Lung (tissue), 12 donors: ENCODE measurements around the gene SEZ6L. TPM values are rescaled to one million over a fixed set of nuclear protein-coding genes. Genes with fewer than 3 reads are reported as not detected.

Source experiments
- ATAC-seq: fragments of 200-7000 bp; cut with Tn5 transposase; one replicate; pipeline ENCODE4 v1.9.1; 2020; ENCODE audit warnings: moderate number of reproducible peaks; ENCODE audit not compliant: insufficient read depth, low FRiP score
- DNase-seq, 3 donors: peaks; one replicate each; pipeline ENCODE4 v3.0.0-alpha.2; 2013 to 2017
- H3K27ac ChIP-seq, 2 donors: one replicate each; pipeline ENCODE4 v1.5.1; 2013; ENCODE audit warnings: mild to moderate bottlenecking in 2 of 2, moderate library complexity in 2 of 2, control low read depth in 1 of 2, inconsistent platforms in 1 of 2, low read depth in 1 of 2, low read length in 1 of 2
- H3K27me3 ChIP-seq, 3 donors: one replicate each; pipeline ENCODE4 v1.5.1; 2013; ENCODE audit warnings: low read length in 2 of 3; ENCODE audit not compliant: control insufficient read depth in 3 of 3, insufficient read depth in 3 of 3
- H3K36me3 ChIP-seq, 4 donors: one replicate each; pipeline ENCODE4 v1.5.1; 2013; ENCODE audit warnings: low read length in 4 of 4, mild to moderate bottlenecking in 1 of 4, moderate library complexity in 1 of 4; ENCODE audit not compliant: control insufficient read depth in 4 of 4, insufficient read depth in 4 of 4
- H3K4me1 ChIP-seq, 5 donors: one replicate each; pipeline ENCODE4 v1.5.1; 2013; ENCODE audit warnings: low read length in 5 of 5, mild to moderate bottlenecking in 2 of 5, moderate library complexity in 1 of 5; ENCODE audit not compliant: control insufficient read depth in 5 of 5, insufficient read depth in 5 of 5
- H3K4me3 ChIP-seq: one replicate; pipeline ENCODE4 v1.5.1; 2013; ENCODE audit warnings: mild to moderate bottlenecking, control low read depth, moderate library complexity
- H3K9ac ChIP-seq, 2 donors: one replicate each; pipeline ENCODE4 v1.5.1; 2013; ENCODE audit warnings: low read length in 2 of 2, control low read depth in 1 of 2; ENCODE audit not compliant: insufficient read depth in 1 of 2
- H3K9me3 ChIP-seq, 4 donors: one replicate each; pipeline ENCODE4 v1.5.1; 2013; ENCODE audit warnings: low read length in 3 of 4, mild to moderate bottlenecking in 1 of 4, moderate library complexity in 1 of 4; ENCODE audit not compliant: control insufficient read depth in 4 of 4, insufficient read depth in 3 of 4
- CTCF ChIP-seq: IDR thresholded peaks from 2 replicates; pipeline ENCODE4 v1.5.1; 2012; ENCODE audit warnings: mild to moderate bottlenecking; ENCODE audit errors: control extremely low read depth, extremely low read depth
- WGBS, 2 donors: extraction: QIAGEN DNeasy Blood & Tissue Kit; methylation state at CpG; one replicate each; pipeline ENCODE4 v1.1.7; 2013; 5-methylcytosine and 5-hydroxymethylcytosine counted together
- polyA plus RNA-seq, 2 donors: library from polyadenylated mRNA; stranded (reverse); fragments of 200-250 nt; gene quantifications; one replicate each; pipeline ENCODE4 v1.2.1, GENCODE V29; 2013
- total RNA-seq, 2 donors: library from RNA; depleted of rRNA in 1 of 2; stranded (reverse); fragments of >200 nt in 1 of 2; gene quantifications; one replicate each; pipeline ENCODE4 v1.2.1, GENCODE V29; 2014 to 2021
- donor health status: control.
- donor health status: control.
- donor health status: Bipolar disorder and iron deficiency.
- donor health status: healthy.
- donor health status: DM: yes; HTN: yes; CAD: no.

Gene SEZ6L
- total and polyA plus RNA-seq, 4 donors: 0.02 to 0.46 (median 0.08) TPM

- Histone ChIP-seq H3K27me3 (no peaks in the 10 kb centered on the region), H3K36me3 (no peaks in the 10 kb centered on the region), H3K9ac (no peak overlapping the region), H3K4me1 (no peaks in the 10 kb centered on the region), H3K4me3 (no peak overlapping the region), H3K9me3 (peaks cover 0 to 2% (median 0%) of the 10 kb centered on the region in 4 donors), H3K27ac (no peak overlapping the region)
- WGBS, 2 donors: 89 to 94% methylated on average over 1 of the region's 1 CpG
- TF ChIP-seq CTCF: no peak
- DNase-seq: no peak
- ATAC-seq: no peak
Observed at GRCh38 chr22:26391091-26391490, 221.8 kb downstream of the SEZ6L start.

DNA sequence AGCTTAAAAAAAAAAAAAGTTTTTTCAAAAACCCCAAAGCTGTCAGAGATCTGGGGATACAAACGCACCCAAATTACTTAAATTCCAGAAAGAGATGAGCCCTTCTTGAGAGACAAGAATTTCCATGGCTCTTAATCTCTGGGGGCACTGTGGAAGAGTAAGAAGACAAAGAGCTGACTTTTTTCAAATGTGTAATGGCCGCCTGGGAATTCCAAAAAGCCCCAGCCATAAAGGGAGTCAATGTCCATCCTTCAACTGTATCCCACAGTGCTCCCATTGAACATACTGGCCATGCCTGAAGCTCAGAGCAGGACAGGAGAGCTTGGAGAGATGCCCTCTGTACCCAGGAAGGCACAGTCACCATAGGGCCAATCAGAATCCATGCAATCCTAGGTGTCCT is 222.4 kb downstream of the SEZ6L start:
- Histone ChIP-seq H3K4me3 (no peak overlapping the region), H3K4me1 (no peaks in the 10 kb centered on the region), H3K27ac (no peak overlapping the region), H3K36me3 (no peaks in the 10 kb centered on the region), H3K27me3 (no peaks in the 10 kb centered on the region), H3K9me3 (peaks cover 0 to 2% (median 0%) of the 10 kb centered on the region in 4 donors), H3K9ac (no peak overlapping the region)
- 88% methylated on average over 2 of the region's 2 CpGs for WGBS, 2 donors
- no peak for DNase-seq
- ATAC-seq: no peak
- no peak for TF ChIP-seq CTCF

DNA sequence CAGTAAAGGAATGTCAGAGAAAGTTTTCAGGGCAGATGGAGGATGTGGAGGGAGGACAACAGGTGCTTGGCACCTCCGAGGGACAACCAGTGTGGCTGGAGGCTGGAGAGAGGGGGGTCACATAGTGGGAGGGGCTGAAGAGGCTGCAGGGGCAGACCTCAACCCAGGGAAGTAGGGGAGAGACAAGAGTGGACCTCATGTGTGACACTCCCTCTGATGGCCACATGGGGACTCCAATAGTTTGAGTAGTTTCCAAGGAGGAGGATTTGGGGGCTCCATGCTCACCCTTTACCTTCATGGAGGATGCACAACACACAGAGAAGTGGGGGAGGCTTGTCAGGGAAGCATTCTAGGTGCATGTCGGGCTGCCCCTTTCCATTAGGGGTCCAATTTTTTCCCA is 224.7 kb downstream of the SEZ6L start:
- H3K9me3 ChIP-seq: no peaks in the 10 kb centered on the region
- ATAC-seq: no peak

More for the DNA sequence above, 224.7 kb downstream of the SEZ6L start:
- WGBS, 2 donors: 63 to 76% methylated on average over 2 of the region's 2 CpGs
- H3K36me3 ChIP-seq: no peaks in the 10 kb centered on the region
- DNase-seq: no peak
- no peaks in the 10 kb centered on the region for H3K27me3 ChIP-seq
- no peaks in the 10 kb centered on the region for H3K4me1 ChIP-seq
- H3K27ac ChIP-seq: no peak overlapping the region
- no peak overlapping the region for H3K9ac ChIP-seq
- no peak overlapping the region for H3K4me3 ChIP-seq
- no peak for TF ChIP-seq CTCF
